Upper lobe of left lung (tissue), 4 donors: Measurements from ENCODE around the gene XPNPEP1.

Experiments
- CTCF ChIP-seq, 6 experiments: fragments of 450-650 bp in 4 of 6; fragments of 200-600 bp in 2 of 6; sonication (generic) in 2 of 6; IDR thresholded peaks; one replicate each; pipeline ENCODE4 v1.5.1; 2016 to 2019; ENCODE audit warnings: antibody characterized with exemption in 6 of 6
- POLR2AphosphoS5 ChIP-seq, 2 donors: sonication (generic); formaldehyde crosslinking; IDR thresholded peaks; one replicate each; pipeline ENCODE4 v1.5.1; 2017; ENCODE audit warnings: antibody characterized with exemption in 2 of 2

DNA sequence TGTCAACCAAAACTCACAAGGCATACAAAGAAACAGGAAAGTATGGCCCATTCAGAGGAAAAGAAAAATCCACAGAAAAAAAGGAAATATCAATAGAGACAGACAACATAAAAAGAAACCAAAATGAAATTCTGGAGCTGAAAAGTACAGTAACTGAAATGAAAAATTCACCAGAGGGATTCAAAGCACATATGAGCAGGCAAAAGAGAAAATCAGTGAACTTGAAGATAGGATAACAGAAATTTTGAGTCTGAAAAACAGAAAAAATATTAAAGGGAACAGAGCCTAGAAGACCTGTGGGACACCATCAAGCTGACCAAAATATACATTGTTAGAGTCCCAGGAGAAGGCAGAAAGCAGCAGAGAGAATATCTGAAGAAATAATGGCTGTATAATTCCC, 60.6 kb downstream of the XPNPEP1 start:
- TF ChIP-seq CTCF (IDR thresholded peaks at IDR 0.05) (no peak), POLR2AphosphoS5 (IDR thresholded peaks at IDR 0.05) (no peak)
